Lung (tissue), 12 donors: Measurements from ENCODE around the gene TIAM2. TPM values are rescaled to one million over a fixed set of nuclear protein-coding genes. Genes with fewer than 3 reads are reported as not detected.

Experiments
- ATAC-seq: fragments of 200-7000 bp; cut with Tn5 transposase; one replicate; pipeline ENCODE4 v1.9.1; 2020; ENCODE audit warnings: moderate number of reproducible peaks; ENCODE audit not compliant: insufficient read depth, low FRiP score
- DNase-seq, 3 donors: peaks; one replicate each; pipeline ENCODE4 v3.0.0-alpha.2; 2013 to 2017
- H3K27ac ChIP-seq, 2 donors: one replicate each; pipeline ENCODE4 v1.5.1; 2013; ENCODE audit warnings: mild to moderate bottlenecking in 2 of 2, moderate library complexity in 2 of 2, control low read depth in 1 of 2, inconsistent platforms in 1 of 2, low read depth in 1 of 2, low read length in 1 of 2
- H3K27me3 ChIP-seq, 3 donors: one replicate each; pipeline ENCODE4 v1.5.1; 2013; ENCODE audit warnings: low read length in 2 of 3; ENCODE audit not compliant: control insufficient read depth in 3 of 3, insufficient read depth in 3 of 3
- H3K36me3 ChIP-seq, 4 donors: one replicate each; pipeline ENCODE4 v1.5.1; 2013; ENCODE audit warnings: low read length in 4 of 4, mild to moderate bottlenecking in 1 of 4, moderate library complexity in 1 of 4; ENCODE audit not compliant: control insufficient read depth in 4 of 4, insufficient read depth in 4 of 4
- H3K4me1 ChIP-seq, 5 donors: one replicate each; pipeline ENCODE4 v1.5.1; 2013; ENCODE audit warnings: low read length in 5 of 5, mild to moderate bottlenecking in 2 of 5, moderate library complexity in 1 of 5; ENCODE audit not compliant: control insufficient read depth in 5 of 5, insufficient read depth in 5 of 5
- H3K4me3 ChIP-seq: one replicate; pipeline ENCODE4 v1.5.1; 2013; ENCODE audit warnings: mild to moderate bottlenecking, control low read depth, moderate library complexity
- H3K9ac ChIP-seq, 2 donors: one replicate each; pipeline ENCODE4 v1.5.1; 2013; ENCODE audit warnings: low read length in 2 of 2, control low read depth in 1 of 2; ENCODE audit not compliant: insufficient read depth in 1 of 2
- H3K9me3 ChIP-seq, 4 donors: one replicate each; pipeline ENCODE4 v1.5.1; 2013; ENCODE audit warnings: low read length in 3 of 4, mild to moderate bottlenecking in 1 of 4, moderate library complexity in 1 of 4; ENCODE audit not compliant: control insufficient read depth in 4 of 4, insufficient read depth in 3 of 4
- CTCF ChIP-seq: IDR thresholded peaks from 2 replicates; pipeline ENCODE4 v1.5.1; 2012; ENCODE audit warnings: mild to moderate bottlenecking; ENCODE audit errors: control extremely low read depth, extremely low read depth
- WGBS, 2 donors: extraction: QIAGEN DNeasy Blood & Tissue Kit; methylation state at CpG; one replicate each; pipeline ENCODE4 v1.1.7; 2013; 5-methylcytosine and 5-hydroxymethylcytosine counted together
- polyA plus RNA-seq, 2 donors: library from polyadenylated mRNA; stranded (reverse); fragments of 200-250 nt; gene quantifications; one replicate each; pipeline ENCODE4 v1.2.1, GENCODE V29; 2013
- total RNA-seq, 2 donors: library from RNA; depleted of rRNA in 1 of 2; stranded (reverse); fragments of >200 nt in 1 of 2; gene quantifications; one replicate each; pipeline ENCODE4 v1.2.1, GENCODE V29; 2014 to 2021
- donor health status: control.
- donor health status: control.
- donor health status: Bipolar disorder and iron deficiency.
- donor health status: healthy.
- donor health status: DM: yes; HTN: yes; CAD: no.

TIAM2 gene
- total and polyA plus RNA-seq, 4 donors, result 1.8 to 17.5 (median 4.1) TPM

GRCh38 chr6:155186052-155186658 is 191.0 kb downstream of the TIAM2 start:
- no peak overlapping the region for H3K27ac ChIP-seq
- H3K36me3 ChIP-seq, result no peaks in the 10 kb centered on the region
- ATAC-seq, result no peak
- WGBS, 2 donors, result 54 to 59% methylated on average over 6 of the region's 6 CpGs
- no peaks in the 10 kb centered on the region for H3K27me3 ChIP-seq
- no peaks in the 10 kb centered on the region for H3K9me3 ChIP-seq
- DNase-seq, result no peak
- H3K9ac ChIP-seq, result no peak overlapping the region
- H3K4me1 ChIP-seq, result peaks cover 0 to 44% (median 20%) of the 10 kb centered on the region in 5 donors
- no peak overlapping the region for H3K4me3 ChIP-seq
- no peak for TF ChIP-seq CTCF

- H3K27ac ChIP-seq, result no peak overlapping the region
- no peak for ATAC-seq
- WGBS, 2 donors, result 43 to 44% methylated on average over 2 of the region's 2 CpGs
These were observed 192.0 kb downstream of the TIAM2 start for GRCh38 chr6:155187106-155187505.

DNA sequence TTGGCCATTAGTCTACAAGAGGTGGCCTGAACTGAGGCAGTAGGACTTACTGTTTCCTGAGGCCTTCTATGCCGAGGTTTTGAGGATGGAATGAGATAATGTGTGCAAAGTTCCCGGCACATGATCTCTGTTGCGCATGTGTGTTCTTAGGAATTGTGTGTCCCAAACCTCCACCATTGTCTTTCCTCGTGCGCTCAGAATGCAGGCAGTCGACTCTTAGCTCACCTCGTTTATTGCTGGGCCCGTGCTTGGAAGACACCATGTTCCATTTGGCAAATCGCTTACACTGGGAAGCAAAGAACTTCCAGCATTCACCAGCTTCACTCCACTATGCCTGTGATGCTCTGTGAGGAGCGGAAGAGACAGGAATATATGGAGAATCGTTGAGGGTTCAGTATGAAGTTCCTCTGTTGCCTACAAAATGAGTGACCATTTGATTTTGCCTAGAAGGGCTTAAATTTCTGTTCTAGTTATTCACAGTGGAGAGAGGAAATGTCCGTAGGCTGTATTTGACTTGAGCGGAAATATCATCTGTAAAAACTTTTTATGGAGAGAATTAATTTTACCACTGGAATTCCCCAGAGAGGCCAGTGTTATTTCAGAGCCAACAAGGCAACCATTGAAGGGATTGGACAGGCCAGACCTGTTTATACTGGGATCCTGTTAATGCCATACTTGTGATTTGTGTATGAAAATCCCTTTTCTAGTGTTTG is 193.0 kb downstream of the TIAM2 start:
- no peak overlapping the region for H3K27ac ChIP-seq
- TF ChIP-seq CTCF, result no peak
- H3K36me3 ChIP-seq, result no peaks in the 10 kb centered on the region
- H3K4me3 ChIP-seq, result no peak overlapping the region
- 89 to 90% methylated on average over 13 of the region's 13 CpGs for WGBS, 2 donors
- DNase-seq, result peak in 2 of 3 donors; percentile 36 to 43
- H3K9me3 ChIP-seq, result no peaks in the 10 kb centered on the region
- no peaks in the 10 kb centered on the region for H3K27me3 ChIP-seq
- ATAC-seq, result no peak
- peaks cover 0 to 44% (median 16%) of the 10 kb centered on the region in 5 donors for H3K4me1 ChIP-seq
- H3K9ac ChIP-seq, result no peak overlapping the region

More at GRCh38 chr6:155187106-155187505, 192.0 kb downstream of the TIAM2 start:
- Histone ChIP-seq H3K9me3 (no peaks in the 10 kb centered on the region), H3K27me3 (no peaks in the 10 kb centered on the region), H3K4me1 (peaks cover 0 to 44% (median 20%) of the 10 kb centered on the region in 5 donors), H3K4me3 (no peak overlapping the region), H3K9ac (no peak overlapping the region), H3K36me3 (no peaks in the 10 kb centered on the region)
- no peak for TF ChIP-seq CTCF
- DNase-seq, result no peak
